ENCODE results near the gene ATOSB. TPM values are rescaled to one million over a fixed set of nuclear protein-coding genes. Genes with fewer than 3 reads are reported as not detected.

The ATOSB gene
- total and polyA plus RNA-seq, 9 of the 15 experiments (the other 6 are each of a cell fraction or from before 2014, with no cell fraction given), result 0.45 to 8.0 (median 4.2) TPM

- TF ChIP-seq HBP1 (CRISPR knock-in tag; IDR thresholded peaks at IDR 0.05) (no peak), TRIM24 (IDR thresholded peaks at IDR 0.05) (peak; percentile 69 to 86), KDM2B (CRISPR knock-in tag; IDR thresholded peaks at IDR 0.05) (no peak), ZNF398 (CRISPR knock-in tag; IDR thresholded peaks at IDR 0.05) (no peak), SRSF7 (optimal IDR thresholded peaks at IDR 0.05; ENCODE audit: low read depth, low read length) (no peak), KAT7 (CRISPR knock-in tag; IDR thresholded peaks at IDR 0.05; ENCODE audit: borderline replicate concordance) (no peak), ZNF224 (CRISPR knock-in tag; IDR thresholded peaks at IDR 0.05) (no peak), SFPQ (IDR thresholded peaks at IDR 0.05; ENCODE audit: low read depth, low read length) (no peak), EGR1 (conservative IDR thresholded peaks at IDR 0.05) (no peak), DIDO1 (tag; IDR thresholded peaks at IDR 0.05; ENCODE audit: low read depth) (no peak), ZNF197 (CRISPR knock-in tag; IDR thresholded peaks at IDR 0.05; ENCODE audit: low read depth) (no peak), LARP7 (IDR thresholded peaks at IDR 0.05) (no peak), ZNF217 (CRISPR knock-in tag; IDR thresholded peaks at IDR 0.05) (no peak), LCOR (CRISPR knock-in tag; IDR thresholded peaks at IDR 0.05) (peak; percentile 68; the same call in 1 of the 2 replicates), ZKSCAN3 (CRISPR knock-in tag; IDR thresholded peaks at IDR 0.05) (no peak), NCOA1 (IDR thresholded peaks at IDR 0.05; ENCODE audit: low read depth) (peak; percentile 80), ARID4B (CRISPR knock-in tag; IDR thresholded peaks at IDR 0.05) (peak; percentile 44; the same call in 1 of the 2 replicates), SOX6 (IDR thresholded peaks at IDR 0.05) (peak; percentile 88), ZKSCAN1 (IDR thresholded peaks at IDR 0.05; ENCODE audit: low read depth, low read length) (peak; percentile 73), NR2F6 (CRISPR knock-in tag; IDR thresholded peaks at IDR 0.05) (no peak), KLF6 (CRISPR knock-in tag; IDR thresholded peaks at IDR 0.05; ENCODE audit: borderline replicate concordance) (no peak)
Observed at GRCh38 chr9:35108946-35109575, 6.6 kb downstream of the ATOSB start (continued).
